Spleen (tissue), 7 donors: ENCODE measurements around the gene UQCRC1.

Experiments
- CTCF ChIP-seq, 11 experiments: fragments of 200-600 bp in 7 of 11; fragments of 450-650 bp in 4 of 11; sonication (generic) in 4 of 11; IDR thresholded peaks in 8 of 11; conservative IDR thresholded peaks in 3 of 11; 1 replicate in 7 of 11; 2 replicates in 4 of 11; pipeline versions ENCODE4 v1.4.0 to v1.8.0; 2016 to 2021; ENCODE audit warnings: antibody characterized with exemption in 11 of 11, inconsistent platforms in 4 of 11, mild to moderate bottlenecking in 1 of 11
- POLR2A ChIP-seq, 3 donors: fragments of 450-650 bp; IDR thresholded peaks; one replicate each; pipeline ENCODE4 v1.5.1; 2017; ENCODE audit warnings: antibody characterized with exemption in 3 of 3, mild to moderate bottlenecking in 1 of 3
- POLR2AphosphoS5 ChIP-seq, 3 donors: sonication (generic); formaldehyde crosslinking; IDR thresholded peaks; one replicate each; pipeline ENCODE4 v1.5.1; 2017; ENCODE audit warnings: antibody characterized with exemption in 3 of 3
- donor health status: DM: no; HTN: no; CAD: no; lungs with moderate emphysema.
- donor health status: DM: no; HTN: no; CAD: no.
- donor health status: DM: no; HTN: no; CAD: no.

- no peak for TF ChIP-seq POLR2A (IDR thresholded peaks at IDR 0.05)
- TF ChIP-seq CTCF (IDR thresholded peaks at IDR 0.05 in 8 of 11, conservative IDR thresholded peaks at IDR 0.05 in 3 of 11), result no peak
- no peak for TF ChIP-seq POLR2AphosphoS5 (IDR thresholded peaks at IDR 0.05)
Observed at GRCh38 chr3:48593337-48593736, 16.1 kb downstream of the UQCRC1 start.
